HepG2 (cell line): ENCODE data around the gene ATXN1L. TPM values are rescaled to one million over a fixed set of nuclear protein-coding genes. Genes with fewer than 3 reads are reported as not detected.

Experiments
- BCL3 ChIP-seq: sonication (generic); formaldehyde crosslinking; IDR thresholded peaks from 2 replicates; pipeline ENCODE4 v1.5.1; 2020; ENCODE audit warnings: mild to moderate bottlenecking, missing genetic modification reagents, moderate library complexity
- CBX5 ChIP-seq: sonication (generic); formaldehyde crosslinking; IDR thresholded peaks from 2 replicates; pipeline ENCODE4 v1.4.0; 2020; ENCODE audit warnings: missing genetic modification reagents, borderline replicate concordance
- MIER2 ChIP-seq: IDR thresholded peaks from 2 replicates; pipeline ENCODE4 v1.6.1; 2016; ENCODE audit warnings: missing biosample characterization, missing genetic modification reagents
- RNF219 ChIP-seq: sonication (generic); formaldehyde crosslinking; IDR thresholded peaks from 2 replicates; pipeline ENCODE4 v1.5.0; 2020; ENCODE audit warnings: mild to moderate bottlenecking, missing genetic modification reagents
- ZNF251 ChIP-seq: sonication (generic); formaldehyde crosslinking; IDR thresholded peaks from 2 replicates; pipeline ENCODE4 v1.9.0; 2021; ENCODE audit warnings: mild to moderate bottlenecking, missing genetic modification reagents
- ZNF34 ChIP-seq: sonication (generic); formaldehyde crosslinking; IDR thresholded peaks from 2 replicates; pipeline ENCODE4 v1.4.0; 2020; ENCODE audit warnings: mild to moderate bottlenecking, missing genetic modification reagents, borderline replicate concordance
- ZNF362 ChIP-seq: sonication (generic); formaldehyde crosslinking; IDR thresholded peaks from 2 replicates; pipeline ENCODE4 v1.4.0; 2020; ENCODE audit warnings: missing genetic modification reagents, mild to moderate bottlenecking, borderline replicate concordance
- ZNF407 ChIP-seq: sonication (generic); formaldehyde crosslinking; IDR thresholded peaks from one replicate; pipeline ENCODE4 v1.5.1; 2020; ENCODE audit warnings: mild to moderate bottlenecking, missing genetic modification reagents; ENCODE audit errors: not compliant biosample characterization
- ZNF451 ChIP-seq: sonication (generic); formaldehyde crosslinking; IDR thresholded peaks from 2 replicates; pipeline ENCODE4 v1.5.0; 2020; ENCODE audit warnings: mild to moderate bottlenecking, missing genetic modification reagents
- ZNF746 ChIP-seq: sonication (generic); formaldehyde crosslinking; IDR thresholded peaks from 2 replicates; pipeline ENCODE4 v1.8.0; 2022; ENCODE audit warnings: mild to moderate bottlenecking, missing genetic modification reagents
- polyA plus RNA-seq, 8 experiments: library from polyadenylated mRNA; depleted of rRNA in 3 of 8; stranded (reverse) in 7 of 8; unstranded in 1 of 8; fragments of >200 nt; fragmentation: Illumina TruSeq in 4 of 8; extraction: Trizol in 4 of 8; gene quantifications; 2 replicates each; pipeline versions ENCODE4 v1.2.1 to v1.2.3, GENCODE V29; 2011 to 2016; ENCODE audit warnings: low read depth in 4 of 8, missing spikeins in 1 of 8, mixed read lengths in 1 of 8; ENCODE audit not compliant: insufficient read depth in 1 of 8
- total RNA-seq, 5 experiments: library from RNA; depleted of rRNA; stranded (reverse); fragments of >200 nt; fragmentation: Illumina TruSeq; extraction: Trizol; gene quantifications; 2 replicates each; pipeline ENCODE4 v1.2.3, GENCODE V29; 2016; ENCODE audit warnings: low read depth in 1 of 5

ATXN1L gene
- total and polyA plus RNA-seq, 2 of the 13 experiments (the other 11 are each of a cell fraction or from before 2014, with no cell fraction given), result 20.0 to 22.4 TPM

- TF ChIP-seq ZNF362 (CRISPR knock-in tag), result no peak
- no peak for TF ChIP-seq RNF219 (CRISPR knock-in tag)
- no peak for TF ChIP-seq MIER2 (CRISPR knock-in tag)
- TF ChIP-seq ZNF451 (CRISPR knock-in tag), result peak; percentile 11; the same call in 1 of the 2 replicates
- no peak; the same call in 1 of the 2 replicates for TF ChIP-seq BCL3 (CRISPR knock-in tag)
- peak; percentile 76 for TF ChIP-seq ZNF407 (CRISPR knock-in tag)
- 0 out of 2 replicates have a peak, but pooled peaks have one; percentile 31 for TF ChIP-seq ZNF251
- TF ChIP-seq CBX5 (CRISPR knock-in tag), result no peak
- no peak for TF ChIP-seq ZNF746 (CRISPR knock-in tag)
- TF ChIP-seq ZNF34 (CRISPR knock-in tag), result no peak
These were observed 50.0 kb downstream of the ATXN1L start (continued) for GRCh38 chr16:71895679-71896365.
